Measurements from ENCODE around the gene SLC15A5. TPM values are rescaled to one million over a fixed set of nuclear protein-coding genes. Genes with fewer than 3 reads are reported as not detected.

SLC15A5 gene
- total RNA-seq, 1 experiment from 2014 or later, result not detected

- intact Hi-C loops (cut with micrococcal nuclease; ENCODE audit: unreplicated experiment) (no loop called here), in situ Hi-C loops (cut with HindIII; ENCODE audit: low pct_unique_long_range_greater_than_20kb, low sequenced_read_pairs) (no loop called here)
- BruUV-seq (replicated peaks), result no TSS peak
- POLR2A ChIA-PET, result no interaction called here
- H3K4me1 ChIP-seq (ENCODE audit: control insufficient read depth, insufficient read depth, low read length), result no peaks in the 10 kb centered on the region
- H3K4me3 ChIP-seq (ENCODE audit: low read depth in 2 of 2, low read length in 2 of 2), result no peak overlapping the region
- H3K9me3 ChIP-seq (ENCODE audit: control insufficient read depth, insufficient read depth, low read depth, low read length), result no peaks in the 10 kb centered on the region
- no peak for ATAC-seq
- no peak overlapping the region for H3K27ac ChIP-seq (ENCODE audit: low read length)
- TF ChIP-seq REST (IDR thresholded peaks at IDR 0.05; ENCODE audit: insufficient read depth in 1 of 2, low read depth in 2 of 2, low read length in 1 of 2), result no peak
- TF ChIP-seq POLR2AphosphoS5 (IDR thresholded peaks at IDR 0.05; ENCODE audit: low read depth, low read length), result no peak
- no peak for TF ChIP-seq CTCF (IDR thresholded peaks at IDR 0.05)
- TF ChIP-seq SIN3A (IDR thresholded peaks at IDR 0.05; ENCODE audit: borderline replicate concordance, insufficient read depth, low read depth, low read length), result no peak
- TF ChIP-seq TCF7L2 (IDR thresholded peaks at IDR 0.05; ENCODE audit: low read depth, low read length), result no peak
- CTCF ChIA-PET, result no interaction called here
- no peaks in the 10 kb centered on the region for H3K27me3 ChIP-seq (ENCODE audit: control insufficient read depth, insufficient read depth, low read length)
- DNase-seq (ENCODE audit: low read depth, low spot score), result no peak
- no peaks in the 10 kb centered on the region for H3K36me3 ChIP-seq (ENCODE audit: control insufficient read depth, insufficient read depth, low read length)
Observed at GRCh38 chr12:16171348-16171747, 106.1 kb downstream of the SLC15A5 start.

- DNase-seq (ENCODE audit: low read depth, low spot score) (no peak), ATAC-seq (no peak)
- Histone ChIP-seq H3K9me3 (ENCODE audit: control insufficient read depth, insufficient read depth, low read depth, low read length) (no peaks in the 10 kb centered on the region), H3K4me1 (ENCODE audit: control insufficient read depth, insufficient read depth, low read length) (no peaks in the 10 kb centered on the region), H3K27me3 (ENCODE audit: control insufficient read depth, insufficient read depth, low read length) (no peaks in the 10 kb centered on the region), H3K36me3 (ENCODE audit: control insufficient read depth, insufficient read depth, low read length) (no peaks in the 10 kb centered on the region), H3K27ac (ENCODE audit: low read length) (no peak overlapping the region), H3K4me3 (ENCODE audit: low read depth in 2 of 2, low read length in 2 of 2) (no peak overlapping the region)
- intact Hi-C loops (cut with micrococcal nuclease; ENCODE audit: unreplicated experiment) (loop anchor here (5.0 kb wide), 1 partner anchor 189 kb away; no protein-coding TSS in a partner anchor), in situ Hi-C loops (cut with HindIII; ENCODE audit: low pct_unique_long_range_greater_than_20kb, low sequenced_read_pairs) (no loop called here)
- no TSS peak for BruUV-seq (replicated peaks)
- ChIA-PET POLR2A (no interaction called here), CTCF (no interaction called here)
- TF ChIP-seq SIN3A (IDR thresholded peaks at IDR 0.05; ENCODE audit: borderline replicate concordance, insufficient read depth, low read depth, low read length) (no peak), REST (IDR thresholded peaks at IDR 0.05; ENCODE audit: insufficient read depth in 1 of 2, low read depth in 2 of 2, low read length in 1 of 2) (no peak), CTCF (IDR thresholded peaks at IDR 0.05) (no peak), POLR2AphosphoS5 (IDR thresholded peaks at IDR 0.05; ENCODE audit: low read depth, low read length) (no peak), TCF7L2 (IDR thresholded peaks at IDR 0.05; ENCODE audit: low read depth, low read length) (no peak)
Observed at GRCh38 chr12:16168078-16168477, 109.4 kb downstream of the SLC15A5 start.
